Activated T-helper 1 cell treated with anti-CD3 and anti-CD28 coated beads, Interleukin-12 subunit alpha, Interleukin-12 subunit beta, Interleukin-2, Interleukin-4 antibody, amounts not matched to agents 30 ng/mL and 10 ng/mL and 1 ng/mL, durations not matched to agents 14 hours and 24 hours and 36 hours (primary cell): ENCODE measurements around the gene TMEM72. TPM values are rescaled to one million over a fixed set of nuclear protein-coding genes. Genes with fewer than 3 reads are reported as not detected.

ENCODE experiments used
- DNase-seq: peaks from one replicate; pipeline ENCODE4 v3.0.0; 2021; ENCODE audit warnings: low spot score
- H3K27ac Mint-ChIP-seq: one replicate; pipeline ENCODE4 v1.8.0; 2021; ENCODE audit warnings: mild to moderate bottlenecking, mixed read lengths
- H3K27me3 Mint-ChIP-seq: one replicate; pipeline ENCODE4 v1.8.0; 2022; ENCODE audit warnings: mild to moderate bottlenecking, moderate library complexity, mixed read lengths; ENCODE audit not compliant: insufficient read depth
- H3K36me3 Mint-ChIP-seq: one replicate; pipeline ENCODE4 v1.8.0; 2021; ENCODE audit warnings: low read depth, mixed read lengths
- H3K4me1 Mint-ChIP-seq: one replicate; pipeline ENCODE4 v1.8.0; 2021; ENCODE audit warnings: low read depth, mixed read lengths
- H3K4me3 Mint-ChIP-seq: one replicate; pipeline ENCODE4 v1.8.0; 2021; ENCODE audit warnings: mild to moderate bottlenecking, moderate library complexity, mixed read lengths
- H3K9me3 Mint-ChIP-seq: one replicate; pipeline ENCODE4 v1.8.0; 2021; ENCODE audit warnings: mixed read lengths
- intact Hi-C: fragments of 100-400 bp; cut with micrococcal nuclease; formaldehyde crosslinking; loops from one replicate; pipeline ENCODE4 v1.15.1; 2024
- total RNA-seq: library from RNA; stranded (reverse); gene quantifications from 2 replicates; pipeline ENCODE4 v1.2.3, GENCODE V29; 2022

Gene TMEM72
- total RNA-seq, 1 donor from 2014 or later: not detected

GRCh38 chr10:44982114-44982460, 71.0 kb downstream of the TMEM72 start:
- Mint-ChIP-seq H3K27me3 (peaks cover 4% of the 10 kb centered on the region), H3K36me3 (no peaks in the 10 kb centered on the region), H3K27ac (no peak overlapping the region), H3K9me3 (no peaks in the 10 kb centered on the region), H3K4me3 (no peak overlapping the region), H3K4me1 (peaks cover 31% of the 10 kb centered on the region)
- intact Hi-C loops: no loop called here
- no peak for DNase-seq

- no peak overlapping the region for H3K4me3 Mint-ChIP-seq
- H3K36me3 Mint-ChIP-seq: no peaks in the 10 kb centered on the region
- no peak for DNase-seq
- no peaks in the 10 kb centered on the region for H3K9me3 Mint-ChIP-seq
- intact Hi-C loops: no loop called here
- H3K27me3 Mint-ChIP-seq: peaks cover 4% of the 10 kb centered on the region
- peaks cover 29% of the 10 kb centered on the region for H3K4me1 Mint-ChIP-seq
- H3K27ac Mint-ChIP-seq: no peak overlapping the region
Measured at GRCh38 chr10:44982496-44982895, 71.4 kb downstream of the TMEM72 start.

- DNase-seq: no peak
Measured at GRCh38 chr10:44983066-44983894, 72.1 kb downstream of the TMEM72 start.

DNA sequence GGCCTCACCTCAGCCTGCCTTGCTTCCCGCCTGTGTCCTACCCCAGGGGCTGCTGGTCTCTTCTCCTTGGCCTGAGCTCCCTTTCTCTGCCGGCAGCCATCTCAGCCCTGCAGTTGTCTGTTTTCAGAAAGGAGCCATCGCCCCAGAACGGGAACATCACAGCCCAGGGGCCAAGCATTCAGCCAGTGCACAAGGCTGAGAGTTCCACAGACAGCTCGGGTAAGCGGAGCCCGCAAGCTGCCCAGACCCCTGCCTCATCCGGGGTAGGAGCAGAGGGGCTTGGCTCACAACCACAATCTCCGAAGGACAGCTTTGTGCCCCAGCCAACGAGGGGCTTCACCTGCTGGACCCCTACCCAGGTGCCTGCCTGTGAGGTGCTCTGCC, 72.8 kb downstream of the TMEM72 start:
- peaks cover 18% of the 10 kb centered on the region for H3K4me1 Mint-ChIP-seq
- H3K4me3 Mint-ChIP-seq: no peak overlapping the region
- H3K27me3 Mint-ChIP-seq: peaks cover 7% of the 10 kb centered on the region
- no peak overlapping the region for H3K27ac Mint-ChIP-seq
- intact Hi-C loops: no loop called here
- DNase-seq: no peak
- no peaks in the 10 kb centered on the region for H3K9me3 Mint-ChIP-seq
- no peaks in the 10 kb centered on the region for H3K36me3 Mint-ChIP-seq

More at GRCh38 chr10:44983066-44983894, 72.1 kb downstream of the TMEM72 start:
- intact Hi-C loops: no loop called here
- peaks cover 24% of the 10 kb centered on the region for H3K4me1 Mint-ChIP-seq
- H3K36me3 Mint-ChIP-seq: no peaks in the 10 kb centered on the region
- no peak overlapping the region for H3K4me3 Mint-ChIP-seq
- H3K27ac Mint-ChIP-seq: no peak overlapping the region
- H3K9me3 Mint-ChIP-seq: no peaks in the 10 kb centered on the region
- H3K27me3 Mint-ChIP-seq: peaks cover 7% of the 10 kb centered on the region

GRCh38 chr10:44984671-44985101, 73.5 kb downstream of the TMEM72 start:
- Mint-ChIP-seq H3K9me3 (no peaks in the 10 kb centered on the region), H3K27me3 (peaks cover 7% of the 10 kb centered on the region), H3K36me3 (no peaks in the 10 kb centered on the region), H3K4me1 (peaks cover 14% of the 10 kb centered on the region), H3K4me3 (no peak overlapping the region), H3K27ac (no peak overlapping the region)
- no peak for DNase-seq
- intact Hi-C loops: no loop called here

GRCh38 chr10:44985175-44985681, 74.1 kb downstream of the TMEM72 start:
- intact Hi-C loops: no loop called here
- H3K36me3 Mint-ChIP-seq: no peaks in the 10 kb centered on the region
- H3K27ac Mint-ChIP-seq: no peak overlapping the region
- H3K9me3 Mint-ChIP-seq: no peaks in the 10 kb centered on the region
- peaks cover 14% of the 10 kb centered on the region for H3K4me1 Mint-ChIP-seq
- H3K4me3 Mint-ChIP-seq: no peak overlapping the region
- no peak for DNase-seq
- H3K27me3 Mint-ChIP-seq: peaks cover 7% of the 10 kb centered on the region

DNA sequence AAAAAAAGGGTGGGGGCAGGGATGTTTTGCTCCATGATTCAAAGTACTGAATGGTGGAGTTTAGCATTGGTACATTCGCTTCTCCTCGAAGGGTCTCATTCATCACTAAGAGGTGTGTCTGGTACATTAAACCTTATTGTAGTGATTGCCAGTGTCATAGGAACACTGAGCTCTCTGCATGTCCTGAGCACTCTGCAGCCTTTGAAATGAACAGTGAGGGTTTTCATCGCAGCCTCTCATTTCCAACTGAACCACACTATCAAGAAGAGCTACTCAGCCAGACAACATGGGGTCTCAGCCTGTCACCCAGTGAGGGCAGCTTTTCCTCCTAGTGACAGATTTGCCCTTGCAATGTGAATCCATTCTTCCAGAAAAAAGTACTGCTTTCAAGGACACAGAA, 75.0 kb downstream of the TMEM72 start:
- DNase-seq: no peak
- no peaks in the 10 kb centered on the region for H3K9me3 Mint-ChIP-seq
- intact Hi-C loops: no loop called here
- H3K36me3 Mint-ChIP-seq: no peaks in the 10 kb centered on the region
- no peak overlapping the region for H3K4me3 Mint-ChIP-seq
- no peak overlapping the region for H3K27ac Mint-ChIP-seq
- peaks cover 7% of the 10 kb centered on the region for H3K27me3 Mint-ChIP-seq
- H3K4me1 Mint-ChIP-seq: peaks cover 6% of the 10 kb centered on the region

Other genes with a start within 250 kb of the TMEM72 start
- gene RASSF4, start 48.5 kb downstream of the TMEM72 start, total RNA-seq: 1.3 and 2.5 TPM in 2 replicates
- 4.6 and 5.3 TPM in 2 replicates for gene DEPP1, start 67.5 kb downstream of the TMEM72 start, total RNA-seq
- 23.1 and 25.6 TPM in 2 replicates for gene ZNF22, start 89.6 kb downstream of the TMEM72 start, total RNA-seq